Activated CD8-positive, alpha-beta memory T cell treated with anti-CD3 and anti-CD28 coated beads, Interleukin-2, amount 50 U/mL, for 4 hours (primary cell): Measurements from ENCODE around the gene ANKLE2.

Source experiments
- DNase-seq: peaks from one replicate; pipeline ENCODE4 v3.0.0-alpha.2; 2020

The ANKLE2 gene

DNA sequence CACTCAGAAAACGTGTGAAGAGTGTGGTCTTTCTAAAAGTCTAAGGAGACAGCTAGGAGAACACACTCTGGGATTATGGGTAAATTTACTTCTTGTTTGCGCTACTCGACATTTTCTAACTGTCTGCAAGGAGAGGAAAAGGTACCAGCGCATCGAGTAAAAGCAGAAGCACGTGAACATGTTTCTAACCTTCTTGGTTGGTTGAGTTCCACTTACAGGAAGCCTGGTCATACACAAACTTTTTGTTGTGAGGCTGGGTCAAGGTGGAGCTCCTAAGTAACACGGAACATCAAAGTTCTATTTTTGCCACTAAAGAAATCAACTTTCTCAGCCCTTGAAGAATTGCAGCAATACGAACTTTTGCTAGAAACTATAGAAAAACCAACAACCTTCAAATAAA lies 20.0 kb downstream of the ANKLE2 start:
- no peak for DNase-seq

DNA sequence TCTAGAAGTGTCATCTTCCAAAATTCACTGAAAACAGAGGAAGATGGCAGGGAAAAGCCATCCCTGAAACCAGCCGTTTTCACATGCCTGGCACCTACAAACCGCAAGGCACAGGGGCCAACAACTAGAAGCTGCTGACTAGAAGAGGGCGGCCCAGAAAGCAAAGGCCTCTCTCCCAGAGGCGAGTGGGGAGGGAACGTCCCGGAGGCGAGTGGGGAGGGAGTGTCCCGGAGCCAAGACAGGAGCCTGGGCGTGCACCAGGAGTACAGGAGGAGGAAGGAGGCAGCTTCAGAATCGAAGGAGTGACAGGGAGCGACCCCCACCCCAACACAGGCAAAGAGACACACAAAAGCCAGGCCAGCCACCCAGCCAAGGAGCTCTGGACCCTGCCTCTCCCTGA lies 21.0 kb downstream of the ANKLE2 start:
- no peak for DNase-seq

DNA sequence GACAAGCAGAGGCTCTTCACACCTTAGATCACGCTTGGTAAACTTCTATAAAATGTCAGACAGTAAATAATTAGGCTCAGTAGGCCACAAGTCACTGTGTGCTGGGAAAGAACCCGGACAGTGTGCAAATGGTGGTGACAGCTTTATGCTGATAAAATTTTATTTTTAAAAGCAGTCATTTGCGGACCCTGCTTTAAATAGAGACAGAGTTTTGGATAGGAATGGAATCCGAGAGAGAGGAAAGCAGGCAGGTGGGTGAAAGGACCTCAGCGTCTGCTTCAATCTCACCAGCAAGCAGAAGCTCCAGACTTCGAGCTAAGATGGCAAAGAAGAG lies 21.4 kb downstream of the ANKLE2 start:
- DNase-seq, result no peak

GRCh38 chr12:132739600-132740312 lies 21.9 kb downstream of the ANKLE2 start:
- no peak for DNase-seq

DNA sequence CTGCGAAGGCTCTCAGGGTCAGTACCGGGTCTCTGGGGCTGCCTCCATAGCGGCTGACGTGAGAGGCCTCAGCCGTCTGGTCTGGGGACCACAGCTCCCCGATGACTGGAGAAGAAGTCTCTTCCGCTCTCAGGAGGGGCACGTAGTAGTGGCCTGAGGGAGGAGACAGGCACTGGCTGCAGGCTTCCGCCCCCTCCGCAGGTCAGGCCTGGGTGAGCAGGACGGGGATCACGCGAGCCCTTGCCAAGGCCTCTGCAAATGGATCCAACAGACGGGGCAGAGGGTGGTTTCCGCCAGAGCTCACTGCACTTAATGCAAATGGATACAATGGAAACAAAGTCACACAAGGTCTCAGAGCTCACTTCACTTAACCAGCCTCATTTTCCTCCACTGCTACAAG lies 24.7 kb downstream of the ANKLE2 start:
- no peak for DNase-seq

DNA sequence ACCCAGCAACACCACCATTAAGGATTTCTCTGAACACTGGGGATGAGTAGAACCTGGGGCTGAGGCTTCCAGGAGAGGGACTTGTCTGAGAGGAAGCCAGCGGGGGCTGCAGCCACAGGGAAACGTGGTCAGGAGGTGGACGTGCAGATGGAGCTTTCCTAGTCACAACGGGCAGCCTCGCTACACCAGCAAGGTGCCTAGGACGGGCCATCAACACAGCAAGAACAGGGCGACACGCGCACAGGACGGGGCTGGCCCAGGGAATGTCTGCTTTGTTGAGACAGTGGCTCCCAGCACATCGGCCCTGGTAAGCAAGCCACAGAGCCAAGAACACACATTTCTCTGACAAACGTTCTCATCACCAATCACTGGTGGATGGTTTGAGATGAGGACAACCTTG lies 25.3 kb downstream of the ANKLE2 start:
- no peak for DNase-seq

- no peak for DNase-seq
These were observed 26.1 kb downstream of the ANKLE2 start for GRCh38 chr12:132735496-132735895.

GRCh38 chr12:132734206-132734605 lies 27.4 kb downstream of the ANKLE2 start:
- no peak for DNase-seq

- no peak for DNase-seq
These were observed 30.1 kb downstream of the ANKLE2 start for GRCh38 chr12:132731574-132731973.

GRCh38 chr12:132730353-132730752 lies 31.3 kb downstream of the ANKLE2 start:
- DNase-seq, result no peak

GRCh38 chr12:132729541-132730320 lies 31.9 kb downstream of the ANKLE2 start:
- DNase-seq, result no peak

DNA sequence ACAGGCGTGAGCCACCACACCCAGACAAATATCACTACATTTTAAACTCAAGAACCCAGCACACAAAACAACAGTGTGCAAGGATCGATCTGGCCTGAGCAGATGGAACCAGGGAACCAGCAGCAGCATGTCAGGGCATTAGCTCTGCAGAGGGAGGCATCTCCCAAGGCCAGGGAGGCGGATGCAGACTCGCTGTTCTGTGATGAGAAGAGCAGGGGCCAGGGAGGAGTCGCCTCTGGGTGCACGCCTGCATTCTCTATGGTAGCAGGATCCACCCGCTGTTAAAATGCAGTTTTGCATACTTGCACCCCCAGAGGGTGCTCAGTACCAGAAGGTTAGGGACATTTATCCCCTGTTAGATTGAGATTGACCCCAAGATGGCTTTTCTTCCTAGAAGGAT lies 33.1 kb downstream of the ANKLE2 start:
- DNase-seq, result no peak

- no peak for DNase-seq
These were observed 34.4 kb downstream of the ANKLE2 start for GRCh38 chr12:132727091-132727794.

- DNase-seq, result no peak
These were observed 35.2 kb downstream of the ANKLE2 start for GRCh38 chr12:132726386-132726785.

GRCh38 chr12:132724506-132725241 lies 37.0 kb downstream of the ANKLE2 start:
- DNase-seq, result no peak

GRCh38 chr12:132723764-132724140 lies 37.9 kb downstream of the ANKLE2 start:
- no peak for DNase-seq

- no peak for DNase-seq
These were observed 38.4 kb downstream of the ANKLE2 start for GRCh38 chr12:132723015-132723763.

DNA sequence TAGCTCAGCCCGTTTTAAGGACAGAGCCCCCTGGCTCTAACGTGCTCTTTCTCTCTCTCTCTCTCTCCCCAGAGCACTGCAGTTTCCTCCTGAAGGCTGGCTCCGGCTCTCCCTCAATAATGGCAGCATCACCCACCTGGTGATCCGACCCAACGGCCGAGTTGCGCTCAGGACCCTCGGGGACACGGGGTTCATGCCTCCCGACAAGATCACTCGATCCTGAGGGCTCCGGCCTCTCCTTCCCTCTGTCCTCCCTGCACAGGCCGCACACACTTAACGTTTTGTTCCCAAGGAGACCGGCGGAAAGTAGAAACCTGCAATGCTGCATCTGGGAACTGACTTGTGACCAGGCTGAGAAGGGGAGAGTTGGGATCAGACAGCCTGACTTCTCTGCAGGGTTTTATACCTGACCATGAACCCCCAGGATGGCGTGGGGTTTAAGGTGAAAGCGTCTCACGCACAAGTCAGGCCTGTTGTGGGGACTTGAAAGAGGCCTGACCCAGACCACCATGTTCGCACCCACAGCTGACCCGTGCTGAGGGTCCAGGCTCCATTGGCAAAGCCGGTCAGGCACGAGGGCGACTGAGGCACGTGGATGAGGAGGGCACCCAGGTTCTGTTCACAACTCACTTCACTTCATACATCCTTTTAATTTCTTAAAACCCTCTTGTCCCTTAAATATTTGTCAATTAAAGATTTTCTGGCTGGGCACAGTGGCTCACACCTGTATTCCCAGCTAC lies 40.9 kb downstream of the ANKLE2 start:
- DNase-seq, result no peak

DNA sequence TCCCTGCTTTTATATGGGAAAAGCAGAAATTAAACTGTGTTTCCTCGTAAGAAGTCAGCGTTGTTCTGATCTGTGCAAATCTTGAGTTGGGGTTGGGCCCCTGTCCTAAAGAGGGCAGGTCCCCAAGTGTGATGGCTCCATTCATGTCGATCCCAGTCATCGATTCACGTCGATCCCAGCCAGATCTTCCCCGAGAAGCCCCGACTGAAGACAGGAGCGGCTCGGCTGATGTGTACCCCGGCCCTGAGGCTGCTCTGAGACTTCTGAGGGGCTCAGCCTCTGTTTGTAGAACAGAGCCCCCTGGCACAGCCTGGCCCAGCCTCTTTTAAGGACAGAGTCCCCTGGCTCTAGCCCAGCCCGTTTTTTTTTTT lies 41.7 kb downstream of the ANKLE2 start:
- DNase-seq, result no peak

- DNase-seq, result no peak
These were observed 42.3 kb downstream of the ANKLE2 start for GRCh38 chr12:132719141-132719953.

DNA sequence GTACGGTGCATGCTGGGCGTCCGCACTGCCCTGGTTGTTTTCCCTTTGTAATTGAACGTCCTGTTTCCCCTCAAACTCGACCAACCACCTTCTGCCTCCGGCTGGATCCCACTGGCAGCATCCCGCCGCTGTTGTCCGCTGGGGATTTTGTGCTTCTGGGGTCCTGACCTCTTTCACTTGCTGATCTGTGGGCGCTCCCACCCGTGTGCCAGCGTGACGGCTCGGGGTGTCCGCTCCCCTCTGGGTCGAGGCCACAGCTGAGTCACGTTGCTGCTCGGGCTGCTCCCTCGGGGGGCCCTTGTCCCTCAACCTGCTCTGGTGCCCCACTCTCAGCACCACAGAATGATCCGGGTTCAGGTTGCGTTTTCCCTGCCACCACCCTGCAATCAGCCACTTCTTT lies 43.0 kb downstream of the ANKLE2 start:
- DNase-seq, result no peak
